K562 (cell line): ENCODE measurements around the gene ADORA2B. TPM values are rescaled to one million over a fixed set of nuclear protein-coding genes. Genes with fewer than 3 reads are reported as not detected.

Experiments used
- ATAC-seq: fragments of 200-7000 bp; cut with Tn5 transposase; 3 replicates; pipeline ENCODE4 v1.9.1; 2020; ENCODE audit warnings: moderate library complexity
- BruUV-seq: library from RNA; stranded (reverse); fragments of 400-500 nt; replicated peaks from 2 replicates; lab custom pipeline; 2021; lab: Mats Ljungman, UMichigan
- CTCF ChIA-PET: fragments of 300-600 bp; formaldehyde crosslinking; extraction: SDS; loops from one replicate; lab custom pipeline; 2021; ENCODE audit warnings: low intra/inter-chr PET ratio; lab: Yijun Ruan, JAX
- POLR2A ChIA-PET: fragments of 300-600, 350-650 bp; sonication (Branson Sonifier 250); formaldehyde crosslinking; extraction: SDS; loops from one replicate; lab custom pipeline; 2021; ENCODE audit warnings: antibody characterized with exemption, inconsistent platforms; lab: Yijun Ruan, JAX
- DNase-seq, 4 experiments: peaks; one replicate each; pipeline versions ENCODE4 v3.0.0 to v3.0.0-alpha.2; 2011 to 2018; ENCODE audit warnings: low spot score in 3 of 4, mixed read lengths in 3 of 4; ENCODE audit errors: extremely low read depth in 1 of 4
- FAIRE-seq: peaks from 2 replicates; lab custom pipeline; 2011; peaks lifted over from hg19 to GRCh38; lab: Jason Lieb, UNC
- H2AFZ ChIP-seq: 2 replicates; pipeline ENCODE4 v1.6.0; 2011; ENCODE audit warnings: low read depth, low read length, control low read depth, inconsistent platforms
- H3K27ac ChIP-seq: fragments of 200-600 bp; 3 replicates; pipeline ENCODE4 v1.8.0; 2011; ENCODE audit warnings: low read depth, mild to moderate bottlenecking, control low read depth, inconsistent platforms, low read length, moderate library complexity, mixed read lengths; ENCODE audit errors: extremely low read depth
- H3K27me3 ChIP-seq, 2 experiments: fragments of 300-600 bp in 1 of 2; 2 replicates in 1 of 2; 3 replicates in 1 of 2; pipeline versions ENCODE4 v1.6.0 to v1.8.0; 2011; ENCODE audit warnings: inconsistent platforms in 2 of 2, low read length in 2 of 2, mild to moderate bottlenecking in 1 of 2, mixed read lengths in 1 of 2, moderate library complexity in 1 of 2; ENCODE audit not compliant: control insufficient read depth in 2 of 2, insufficient read depth in 2 of 2
- H3K36me3 ChIP-seq: fragments of 300-600 bp; 3 replicates; pipeline ENCODE4 v1.8.0; 2011; ENCODE audit warnings: mild to moderate bottlenecking, low read length, inconsistent platforms; ENCODE audit not compliant: control insufficient read depth, insufficient read depth
- H3K4me1 ChIP-seq, 2 experiments: fragments of 200-600 bp in 1 of 2; replicated peaks in 1 of 2; 2 replicates in 1 of 2; 3 replicates in 1 of 2; pipeline versions ENCODE4 v1.5.1 to v1.8.0; 2011; ENCODE audit warnings: inconsistent platforms in 2 of 2, low read length in 2 of 2, mild to moderate bottlenecking in 1 of 2, mixed read lengths in 1 of 2, moderate library complexity in 1 of 2; ENCODE audit not compliant: control insufficient read depth in 2 of 2, insufficient read depth in 2 of 2
- H3K4me2 ChIP-seq: 2 replicates; pipeline ENCODE4 v1.6.1; 2011; ENCODE audit warnings: low read length, control low read depth, inconsistent platforms, mixed read lengths; ENCODE audit not compliant: insufficient read depth
- H3K4me3 ChIP-seq: fragments of 200-600 bp; sonication (generic), shearing (Covaris generic); 2 replicates; pipeline ENCODE4 v1.5.1; 2016; ENCODE audit warnings: control low read depth, inconsistent platforms
- H3K79me2 ChIP-seq: fragments of 200-600 bp; 3 replicates; pipeline ENCODE4 v1.8.0; 2011; ENCODE audit warnings: low read length, inconsistent platforms; ENCODE audit not compliant: control insufficient read depth, insufficient read depth
- H3K9ac ChIP-seq, 2 experiments: 2 replicates each; pipeline versions ENCODE4 v1.6.0 to v1.6.1; 2011; ENCODE audit warnings: low read depth in 2 of 2, low read length in 2 of 2, control low read depth in 1 of 2, inconsistent platforms in 1 of 2, mild to moderate bottlenecking in 1 of 2, mixed read lengths in 1 of 2; ENCODE audit not compliant: insufficient read depth in 1 of 2
- H3K9me1 ChIP-seq: one replicate; pipeline ENCODE4 v1.6.0; 2011; ENCODE audit warnings: inconsistent platforms, mild to moderate bottlenecking, low read length, moderate library complexity; ENCODE audit not compliant: control insufficient read depth, insufficient read depth
- H3K9me3 ChIP-seq: replicated peaks from 2 replicates; pipeline ENCODE4 v1.5.1; 2011; ENCODE audit warnings: low read depth, low read length, inconsistent platforms; ENCODE audit not compliant: control insufficient read depth, insufficient read depth
- H4K20me1 ChIP-seq: replicated peaks from 2 replicates; pipeline ENCODE4 v1.6.1; 2011; ENCODE audit warnings: low read length, inconsistent platforms, mixed read lengths; ENCODE audit not compliant: control insufficient read depth, insufficient read depth
- MEF2A ChIP-seq: IDR thresholded peaks from 2 replicates; pipeline ENCODE4 v1.6.1; 2011; ENCODE audit warnings: low read depth, mild to moderate bottlenecking, low read length, moderate library complexity; ENCODE audit not compliant: control insufficient read depth
- MTA3 ChIP-seq: fragments of 450-650 bp; formaldehyde crosslinking; IDR thresholded peaks from 2 replicates; pipeline ENCODE4 v1.6.1; 2017; ENCODE audit warnings: mild to moderate bottlenecking, borderline replicate concordance
- NELFE ChIP-seq: IDR thresholded peaks from 2 replicates; pipeline ENCODE4 v1.6.1; 2011; ENCODE audit warnings: mild to moderate bottlenecking; ENCODE audit not compliant: insufficient read depth, insufficient read length
- SMARCC2 ChIP-seq: fragments of 450-650 bp; IDR thresholded peaks from 2 replicates; pipeline ENCODE4 v1.6.1; 2017; ENCODE audit warnings: antibody characterized with exemption, moderate library complexity, mild to moderate bottlenecking, low read depth
- TRIM28 ChIP-seq: fragments of 450-650 bp; IDR thresholded peaks from 2 replicates; pipeline ENCODE4 v1.6.1; 2017
- WGBS: fragments of 100-300 bp; shearing (Covaris generic); methylation state at CpG from one replicate; pipeline ENCODE4 v1.1.6; 2016; ENCODE audit warnings: low coverage, mixed read lengths; ENCODE audit not compliant: insufficient coverage; ENCODE audit errors: missing lambda C conversion rate; 5-methylcytosine and 5-hydroxymethylcytosine counted together
- in situ Hi-C: fragments of 300-500 bp; cut with MboI; formaldehyde crosslinking; loops from 4 replicates; pipeline ENCODE4 v1.15.0; 2018; ENCODE audit warnings: inconsistent platforms, mixed read lengths
- intact Hi-C: fragments of 100-400 bp; cut with micrococcal nuclease; formaldehyde crosslinking; loops from 2 replicates; pipeline ENCODE4 v1.14.2; 2022
- polyA plus RNA-seq, 8 experiments: library from polyadenylated mRNA; depleted of rRNA in 4 of 8; stranded (reverse) in 5 of 8; unstranded in 3 of 8; fragments of >200 nt; fragmentation: Nextera tagmentation in 2 of 8; fragmentation: Illumina TruSeq in 1 of 8; extraction: Ambion mirVana in 2 of 8; extraction: Trizol in 1 of 8; gene quantifications; 2 replicates each; pipeline versions ENCODE4 v1.2.1 to v1.2.3, GENCODE V29; 2011 to 2014; ENCODE audit warnings: inconsistent platforms in 1 of 8, missing spikeins in 1 of 8
- total RNA-seq, 7 experiments: library from RNA; depleted of rRNA in 6 of 7; stranded (reverse); fragments of >200 nt in 6 of 7; fragmentation: Illumina TruSeq in 2 of 7; extraction: Trizol in 2 of 7; gene quantifications; 2 replicates each; pipeline versions ENCODE4 v1.2.1 to v1.2.3, GENCODE V29; 2011 to 2021; ENCODE audit warnings: low replicate concordance in 1 of 7
- TF ChIP-seq, protein P1 (sequence below): fragments of 450-650 bp; formaldehyde crosslinking; IDR thresholded peaks from 2 replicates; pipeline ENCODE4 v1.4.0; 2020; ENCODE audit warnings: mild to moderate bottlenecking, mixed read lengths

The ADORA2B gene
- total and polyA plus RNA-seq, 9 of the 15 experiments (the other 6 are each of a cell fraction or from before 2014, with no cell fraction given), result 6.4 to 16.6 (median 10.5) TPM

DNA sequence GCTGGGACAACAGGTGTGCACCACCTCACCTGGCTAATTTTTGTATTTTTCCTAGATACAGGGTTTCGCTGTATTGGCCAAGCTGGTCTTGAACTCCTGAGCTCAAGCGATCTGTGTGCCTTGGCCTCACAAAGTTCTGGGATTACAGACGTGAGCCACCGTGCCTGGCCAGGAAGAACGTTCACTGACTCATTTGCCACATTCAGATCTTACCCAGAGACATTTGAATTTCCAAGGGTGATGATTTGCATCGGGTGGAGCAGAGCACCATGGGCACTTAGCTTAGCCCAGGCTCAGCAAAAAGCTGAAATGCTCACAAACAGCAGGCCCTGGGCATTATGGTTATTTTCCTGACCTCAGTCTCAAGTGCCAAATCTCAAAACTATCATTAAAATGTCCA lies 14.5 kb upstream of the ADORA2B start:
- Histone ChIP-seq H3K9me1 (no peaks in the 10 kb centered on the region), H4K20me1 (no peaks in the 10 kb centered on the region), H3K27ac (no peak overlapping the region)
- 42% methylated on average over 6 of the region's 6 CpGs for WGBS
- CTCF ChIA-PET, result interaction anchor here (1.0 kb wide), 1 partner anchor 14 kb away, joined by 3 read pairs; no protein-coding TSS in a partner anchor
- TF ChIP-seq NELFE (no peak), SMARCC2 (no peak), MTA3 (no peak), MEF2A (no peak), TRIM28 (no peak)
- TF ChIP-seq, protein P1, sequence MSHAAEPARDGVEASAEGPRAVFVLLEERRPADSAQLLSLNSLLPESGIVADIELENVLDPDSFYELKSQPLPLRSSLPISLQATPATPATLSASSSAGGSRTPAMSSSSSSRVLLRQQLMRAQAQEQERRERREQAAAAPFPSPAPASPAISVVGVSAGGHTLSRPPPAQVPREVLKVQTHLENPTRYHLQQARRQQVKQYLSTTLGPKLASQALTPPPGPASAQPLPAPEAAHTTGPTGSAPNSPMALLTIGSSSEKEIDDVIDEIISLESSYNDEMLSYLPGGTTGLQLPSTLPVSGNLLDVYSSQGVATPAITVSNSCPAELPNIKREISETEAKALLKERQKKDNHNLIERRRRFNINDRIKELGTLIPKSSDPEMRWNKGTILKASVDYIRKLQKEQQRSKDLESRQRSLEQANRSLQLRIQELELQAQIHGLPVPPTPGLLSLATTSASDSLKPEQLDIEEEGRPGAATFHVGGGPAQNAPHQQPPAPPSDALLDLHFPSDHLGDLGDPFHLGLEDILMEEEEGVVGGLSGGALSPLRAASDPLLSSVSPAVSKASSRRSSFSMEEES (CRISPR knock-in tag), result no peak
- TF ChIP-seq, all 486 proteins: peak for 0
- Histone ChIP-seq H3K36me3 (no peaks in the 10 kb centered on the region), H2AFZ (no peak overlapping the region), H3K4me2 (no peak overlapping the region), H3K9me3 (no peaks in the 10 kb centered on the region), H3K27me3 (no peaks in the 10 kb centered on the region), H3K79me2 (no peaks in the 10 kb centered on the region), H3K9ac (no peak overlapping the region), H3K4me1 (peaks cover 4 to 14% of the 10 kb centered on the region in 2 experiments; a peak in 3 of 5 replicates), H3K4me3 (no peak overlapping the region)
- no peak for ATAC-seq
- FAIRE-seq, result no peak
- in situ Hi-C loops (no loop called here), intact Hi-C loops (no loop called here)
- no TSS peak for BruUV-seq
- no peak for DNase-seq
- POLR2A ChIA-PET, result interaction anchor here (0.7 kb wide), 1 partner anchor 176 kb away, joined by 3 read pairs; no protein-coding TSS in a partner anchor
